CD14-positive monocyte (primary cell): ENCODE measurements around the gene ATXN1. TPM values are rescaled to one million over a fixed set of nuclear protein-coding genes. Genes with fewer than 3 reads are reported as not detected.

Experiments
- DNase-seq, 3 donors: peaks; one replicate each; pipeline ENCODE4 v3.0.0-alpha.2; 2011 to 2022
- H2AFZ ChIP-seq: 2 replicates; pipeline ENCODE4 v1.6.0; 2012; ENCODE audit warnings: mild to moderate bottlenecking, low read depth, low read length, inconsistent platforms; ENCODE audit not compliant: insufficient read depth, poor library complexity, severe bottlenecking
- H3K27ac ChIP-seq, 2 donors: 1 replicate in 1 of 2; 2 replicates in 1 of 2; pipeline ENCODE4 v1.5.1; 2012 to 2013; ENCODE audit warnings: low read length in 2 of 2, control low read depth in 1 of 2, inconsistent platforms in 1 of 2, low read depth in 1 of 2, mild to moderate bottlenecking in 1 of 2
- H3K27me3 ChIP-seq, 2 donors: one replicate each; pipeline versions ENCODE4 v1.6.0 to v1.6.1; 2011 to 2013; ENCODE audit warnings: low read length in 2 of 2; ENCODE audit not compliant: control insufficient read depth in 2 of 2, insufficient read depth in 2 of 2
- H3K36me3 ChIP-seq, 2 donors: replicated peaks in 1 of 2; 1 replicate in 1 of 2; 2 replicates in 1 of 2; pipeline versions ENCODE4 v1.5.1 to v1.6.1; 2012 to 2013; ENCODE audit warnings: low read length in 2 of 2, control low read depth in 1 of 2, inconsistent platforms in 1 of 2, mild to moderate bottlenecking in 1 of 2; ENCODE audit not compliant: insufficient read depth in 2 of 2, control insufficient read depth in 1 of 2
- H3K4me1 ChIP-seq, 2 donors: 1 replicate in 1 of 2; 2 replicates in 1 of 2; pipeline versions ENCODE4 v1.5.1 to v1.6.1; 2012 to 2013; ENCODE audit warnings: low read length in 2 of 2, control low read depth in 1 of 2, inconsistent platforms in 1 of 2, mild to moderate bottlenecking in 1 of 2, moderate library complexity in 1 of 2; ENCODE audit not compliant: insufficient read depth in 2 of 2, control insufficient read depth in 1 of 2
- H3K4me2 ChIP-seq: replicated peaks from 2 replicates; pipeline ENCODE3; 2012; ENCODE audit warnings: low read length, moderate library complexity, mild to moderate bottlenecking; ENCODE audit not compliant: poor library complexity, severe bottlenecking; ENCODE audit errors: extremely low read depth
- H3K4me3 ChIP-seq, 3 experiments: fragments of 200-600 bp in 1 of 3; sonication (generic) in 1 of 3; replicated peaks in 1 of 3; 1 replicate in 2 of 3; 2 replicates in 1 of 3; pipeline ENCODE4 v1.5.1; 2011 to 2013; ENCODE audit warnings: low read length in 3 of 3, mild to moderate bottlenecking in 3 of 3, control low read depth in 2 of 3, low read depth in 2 of 3, inconsistent platforms in 1 of 3, moderate library complexity in 1 of 3
- H3K79me2 ChIP-seq: 2 replicates; pipeline ENCODE4 v1.6.0; 2012; ENCODE audit warnings: mild to moderate bottlenecking, control low read depth, inconsistent platforms, low read length, moderate library complexity; ENCODE audit not compliant: insufficient read depth
- H3K9ac ChIP-seq: 2 replicates; pipeline ENCODE4 v1.6.0; 2017; ENCODE audit warnings: low read length, mild to moderate bottlenecking; ENCODE audit not compliant: insufficient read depth, poor library complexity, severe bottlenecking
- H3K9me3 ChIP-seq, 2 donors: replicated peaks in 1 of 2; 1 replicate in 1 of 2; 2 replicates in 1 of 2; pipeline versions ENCODE4 v1.5.1 to v1.6.1; 2012 to 2013; ENCODE audit warnings: low read length in 2 of 2, control low read depth in 1 of 2; ENCODE audit not compliant: control insufficient read depth in 1 of 2, insufficient read depth in 1 of 2
- H4K20me1 ChIP-seq: 2 replicates; pipeline ENCODE4 v1.6.0; 2012; ENCODE audit warnings: mild to moderate bottlenecking, low read length, control low read depth, moderate library complexity; ENCODE audit not compliant: insufficient read depth
- H3K27ac Mint-ChIP-seq, 7 donors: one replicate each; pipeline ENCODE4 v1.8.0; 2020; ENCODE audit warnings: mild to moderate bottlenecking in 7 of 7, mixed read lengths in 7 of 7, moderate library complexity in 6 of 7, inconsistent platforms in 2 of 7
- H3K27me3 Mint-ChIP-seq, 3 donors: one replicate each; pipeline ENCODE4 v1.8.0; 2021 to 2022; ENCODE audit warnings: low read depth in 3 of 3, mild to moderate bottlenecking in 3 of 3, mixed read lengths in 3 of 3, moderate library complexity in 3 of 3, inconsistent platforms in 1 of 3
- H3K36me3 Mint-ChIP-seq, 2 donors: one replicate each; pipeline ENCODE4 v1.8.0; 2020; ENCODE audit warnings: mixed read lengths in 2 of 2, inconsistent platforms in 1 of 2, mild to moderate bottlenecking in 1 of 2
- H3K4me1 Mint-ChIP-seq: one replicate; pipeline ENCODE4 v1.8.0; 2020; ENCODE audit warnings: mild to moderate bottlenecking, mixed read lengths
- H3K4me3 Mint-ChIP-seq, 2 donors: one replicate each; pipeline ENCODE4 v1.8.0; 2020; ENCODE audit warnings: mild to moderate bottlenecking in 2 of 2, mixed read lengths in 2 of 2, moderate library complexity in 1 of 2
- H3K9me3 Mint-ChIP-seq, 7 donors: one replicate each; pipeline ENCODE4 v1.8.0; 2020 to 2022; ENCODE audit warnings: mixed read lengths in 7 of 7, mild to moderate bottlenecking in 6 of 7, moderate library complexity in 6 of 7, inconsistent platforms in 2 of 7
- CTCF ChIP-seq: fragments of 200-600 bp; IDR thresholded peaks from one replicate; pipeline ENCODE4 v1.8.0; 2022; ENCODE audit warnings: antibody characterized with exemption, mild to moderate bottlenecking
- WGBS: methylation state at CpG from one replicate; pipeline ENCODE4 v1.1.5; 2013; ENCODE audit warnings: missing lambda C conversion rate; ENCODE audit not compliant: insufficient coverage; 5-methylcytosine and 5-hydroxymethylcytosine counted together
- intact Hi-C, 2 donors: fragments of 100-400 bp; cut with micrococcal nuclease; formaldehyde crosslinking; loops; one replicate each; pipeline versions ENCODE4 v1.15.0 to v1.15.1; 2023
- polyA plus RNA-seq, 3 donors: library from polyadenylated mRNA; depleted of rRNA in 1 of 3; unstranded in 2 of 3; stranded (reverse) in 1 of 3; fragments of 300-500 nt in 2 of 3; fragments of >200 nt in 1 of 3; fragmentation: Illumina TruSeq in 2 of 3; gene quantifications; 1 replicate in 2 of 3; 2 replicates in 1 of 3; pipeline ENCODE4 v1.2.3, GENCODE V29; 2012 to 2021

ATXN1 gene
- polyA plus RNA-seq, 3 donors = 8.8 to 19.1 (median 10.9) TPM

- H3K9me3 ChIP-seq = no peaks in the 10 kb centered on the region
- peaks cover 0 to 6% (median 3%) of the 10 kb centered on the region in 7 donors for H3K9me3 Mint-ChIP-seq
- WGBS = 98% methylated on average over 22 of the region's 22 CpGs
- H3K36me3 Mint-ChIP-seq = peaks cover 43 to 55% of the 10 kb centered on the region in 2 donors
- no peak for DNase-seq
- no peak overlapping the region for H3K27ac ChIP-seq
- no peak overlapping the region for H3K4me3 ChIP-seq
- H3K27me3 ChIP-seq = no peaks in the 10 kb centered on the region
- peak overlapping the region in 1 of 7 donors; percentile 2 for H3K27ac Mint-ChIP-seq
- peaks cover 10 to 16% of the 10 kb centered on the region in 2 donors for H3K4me1 ChIP-seq
- no peak overlapping the region for H3K9ac ChIP-seq
- H3K36me3 ChIP-seq = peaks cover 19 to 43% of the 10 kb centered on the region in 2 donors
- peaks cover 13% of the 10 kb centered on the region for H3K4me1 Mint-ChIP-seq
- H3K79me2 ChIP-seq = no peaks in the 10 kb centered on the region
- H2AFZ ChIP-seq = no peak overlapping the region
- H4K20me1 ChIP-seq = peaks cover 36% of the 10 kb centered on the region
- no peaks in the 10 kb centered on the region for H3K27me3 Mint-ChIP-seq
- H3K4me3 Mint-ChIP-seq = no peak overlapping the region
- H3K4me2 ChIP-seq = no peak overlapping the region
- TF ChIP-seq CTCF = no peak
- intact Hi-C loops = no loop called here
Measured at GRCh38 chr6:16326531-16326930, 434.7 kb downstream of the ATXN1 start.

DNA sequence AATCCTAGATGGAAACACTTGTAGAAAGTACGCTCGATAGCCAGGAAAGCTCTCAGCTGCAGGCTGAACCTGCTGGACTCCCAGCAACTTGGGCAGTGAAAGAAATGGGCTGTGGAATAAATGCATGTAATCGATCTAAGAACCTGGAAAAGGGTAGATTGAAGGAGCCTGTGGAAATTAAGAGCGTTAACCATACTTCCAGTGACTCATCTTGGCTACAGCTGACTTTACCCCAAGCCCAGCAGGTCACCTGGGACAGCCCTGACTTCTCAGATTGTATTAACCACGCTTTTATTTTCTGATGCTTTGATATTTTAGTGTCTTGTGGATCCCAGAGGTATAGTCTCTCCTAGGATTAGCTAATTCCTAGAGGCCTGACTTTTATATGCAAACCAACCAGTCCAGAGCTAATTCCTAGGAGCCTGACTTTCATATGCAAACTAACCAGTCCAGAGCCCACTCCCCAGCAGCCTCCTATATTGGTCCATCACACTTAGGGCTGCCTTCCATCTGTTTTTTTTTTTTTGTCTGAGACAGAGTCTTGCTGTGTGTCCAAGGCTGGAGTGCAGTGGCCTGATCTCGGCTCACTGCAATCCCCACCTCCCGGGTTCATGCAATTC, 436.5 kb downstream of the ATXN1 start:
- Mint-ChIP-seq H3K4me3 (no peak overlapping the region), H3K36me3 (peaks cover 48 to 54% of the 10 kb centered on the region in 2 donors), H3K27me3 (peaks cover 0 to 1% (median 0%) of the 10 kb centered on the region in 3 donors), H3K27ac (no peak overlapping the region), H3K4me1 (peaks cover 29% of the 10 kb centered on the region), H3K9me3 (peaks cover 0 to 6% (median 3%) of the 10 kb centered on the region in 7 donors)
- Histone ChIP-seq H3K4me2 (no peak overlapping the region), H3K36me3 (peaks cover 19 to 47% of the 10 kb centered on the region in 2 donors), H3K4me3 (no peak overlapping the region), H3K27me3 (no peaks in the 10 kb centered on the region), H3K9ac (no peak overlapping the region), H3K27ac (no peak overlapping the region), H3K4me1 (peaks cover 25 to 28% of the 10 kb centered on the region in 2 donors), H2AFZ (no peak overlapping the region), H3K9me3 (no peaks in the 10 kb centered on the region), H3K79me2 (no peaks in the 10 kb centered on the region), H4K20me1 (peaks cover 30% of the 10 kb centered on the region)
- TF ChIP-seq CTCF = no peak
- intact Hi-C loops = no loop called here
- 95% methylated on average over 2 of the region's 7 CpGs for WGBS
- DNase-seq = no peak
